ENCODE data around the gene PLVAP.
A peak's percentile ranks its signal among the peaks of the same experiment; 100 is the strongest.

The PLVAP gene

DNA sequence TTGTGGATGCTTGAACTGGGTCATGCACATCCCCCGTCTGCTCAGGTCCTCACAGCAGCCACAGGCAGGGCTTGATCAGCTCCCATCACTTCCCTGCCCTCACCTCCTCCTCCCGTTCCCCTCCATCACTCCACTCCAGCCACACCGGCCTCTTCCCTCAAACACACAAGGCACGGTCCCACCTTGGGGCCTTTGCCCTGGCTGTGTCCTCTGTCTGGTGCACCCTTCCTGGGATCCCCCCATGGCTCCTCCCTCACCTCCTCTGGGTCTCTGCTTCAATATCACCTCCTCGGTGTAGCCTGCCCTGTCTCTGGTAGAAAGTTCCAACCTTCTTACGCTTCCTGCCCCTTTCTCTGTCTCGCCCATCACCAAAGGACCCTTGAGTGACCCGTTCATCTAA is 23.8 kb downstream of the PLVAP start:
- DNase-seq, result no peak

DNA sequence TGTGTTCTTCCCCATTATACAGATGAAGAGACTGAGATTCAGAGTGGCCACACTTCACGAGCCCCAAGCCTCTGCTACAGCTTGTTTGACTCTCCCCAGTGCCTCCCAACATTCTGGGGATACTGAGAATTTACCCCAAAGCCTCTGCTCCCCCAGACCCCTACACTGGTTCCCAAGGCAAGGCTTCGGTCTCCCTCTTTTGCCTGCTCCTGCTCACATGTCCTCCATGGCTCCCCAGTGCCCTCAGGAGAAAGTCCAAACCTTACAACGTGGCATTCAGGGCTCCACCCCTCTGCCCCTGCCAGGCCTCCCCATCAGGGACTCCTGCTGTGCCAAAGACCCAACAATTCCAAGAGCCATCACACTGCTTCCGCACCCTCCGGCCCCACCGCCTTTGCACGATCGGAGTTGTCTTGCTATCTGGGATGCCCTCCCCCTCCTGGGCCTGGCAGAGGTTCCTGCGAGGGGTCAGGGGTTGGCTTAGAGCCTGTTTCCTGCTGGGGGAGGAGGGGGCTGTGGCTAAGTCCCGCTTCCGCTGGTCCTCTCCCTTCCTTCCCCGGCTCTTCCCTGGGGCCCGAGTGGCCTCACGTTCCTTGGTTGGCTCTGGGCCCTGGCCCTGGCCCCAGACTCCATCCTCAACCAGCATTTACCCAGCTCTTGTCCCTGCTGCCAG is 24.4 kb downstream of the PLVAP start:
- no peak for DNase-seq

DNA sequence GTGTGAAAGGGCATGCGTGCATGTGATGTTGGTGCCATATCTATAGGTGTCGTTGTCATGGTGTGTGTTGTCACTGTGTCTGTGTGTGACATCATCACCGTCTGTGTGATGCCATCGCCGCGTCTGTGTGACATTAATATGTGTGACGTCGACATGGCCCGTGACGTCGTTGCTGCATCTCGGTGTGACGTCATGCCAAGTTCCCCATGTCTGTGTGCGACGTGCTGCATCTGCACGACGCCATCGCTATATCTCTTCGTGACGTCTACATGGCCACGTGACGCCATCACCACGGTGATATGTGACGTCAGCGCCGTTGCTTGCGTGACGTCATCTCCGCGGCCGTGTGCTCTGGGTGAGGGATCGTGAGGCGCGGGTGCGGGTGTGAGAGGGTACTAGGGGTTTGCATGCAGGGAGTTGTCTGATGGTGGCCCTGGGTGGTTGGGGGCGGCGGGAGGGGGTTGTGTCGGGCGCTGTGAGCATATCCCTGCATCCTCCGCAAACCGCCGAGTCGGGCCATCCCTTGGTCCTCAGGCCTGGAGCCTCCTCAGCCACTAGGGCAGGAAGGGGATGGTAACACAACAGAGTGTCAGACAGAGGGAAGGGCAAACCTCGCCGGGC is 25.2 kb downstream of the PLVAP start:
- no peak for DNase-seq

DNA sequence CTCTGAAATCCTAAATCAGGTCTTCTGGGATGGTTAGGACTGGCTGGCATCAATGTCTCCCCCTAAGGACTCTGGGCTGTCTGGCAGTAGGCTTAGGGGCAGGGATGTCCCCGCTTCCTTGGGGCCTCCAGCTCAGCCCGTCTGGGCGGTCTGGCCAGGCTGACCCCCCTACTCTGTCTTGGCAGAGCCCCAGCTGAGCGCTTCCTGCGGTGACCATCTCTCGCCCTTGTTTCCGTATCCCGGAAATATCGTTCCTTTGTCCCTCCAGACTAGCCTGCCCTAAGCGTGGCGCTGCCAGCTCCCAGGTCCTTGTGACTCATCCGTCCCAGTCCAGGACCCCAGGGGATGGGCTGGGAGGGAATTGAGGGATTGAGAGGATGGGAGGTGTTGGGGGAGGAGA is 28.4 kb downstream of the PLVAP start:
- DNase-seq, result no peak

DNA sequence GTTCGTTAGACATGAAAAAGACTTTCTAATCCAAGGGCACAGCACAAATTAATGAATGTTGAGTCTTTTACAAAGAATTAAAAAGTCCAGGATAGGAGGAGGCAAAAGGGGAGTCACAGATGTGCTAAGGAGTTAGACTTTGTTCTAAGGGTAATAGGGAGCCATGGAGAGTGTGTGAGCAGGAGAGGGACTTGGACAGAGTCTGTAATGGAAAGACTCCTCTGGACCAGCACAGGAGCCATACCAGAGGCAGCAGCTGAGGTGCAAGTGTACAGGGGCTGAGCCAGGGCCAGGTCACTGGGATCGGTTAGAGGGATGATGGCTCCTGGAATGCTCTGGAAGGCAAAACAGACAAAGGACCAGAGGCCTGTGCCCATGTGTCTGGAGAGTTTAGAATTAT is 29.3 kb downstream of the PLVAP start:
- no peak for DNase-seq

DNA sequence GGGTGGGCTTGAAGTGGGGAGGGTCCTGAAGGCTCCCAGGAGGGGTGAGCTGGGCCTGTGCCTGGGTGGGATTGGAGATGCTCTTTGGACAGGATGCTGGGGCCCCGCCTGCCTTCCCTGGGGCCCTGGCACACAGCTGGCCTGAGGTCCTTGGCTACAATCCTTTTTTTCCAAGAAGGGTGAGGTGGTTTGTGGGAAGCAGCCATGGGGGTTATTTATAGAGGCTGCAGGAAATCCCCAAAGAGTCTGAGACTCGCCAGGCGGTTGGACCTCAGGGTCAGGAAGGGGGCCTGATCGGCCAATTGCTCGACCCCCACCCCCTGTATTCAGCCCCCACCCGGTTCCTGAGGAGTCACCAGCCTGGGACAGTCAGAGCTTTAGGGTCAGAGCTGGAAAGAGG is 29.8 kb downstream of the PLVAP start:
- DNase-seq, result no peak

DNA sequence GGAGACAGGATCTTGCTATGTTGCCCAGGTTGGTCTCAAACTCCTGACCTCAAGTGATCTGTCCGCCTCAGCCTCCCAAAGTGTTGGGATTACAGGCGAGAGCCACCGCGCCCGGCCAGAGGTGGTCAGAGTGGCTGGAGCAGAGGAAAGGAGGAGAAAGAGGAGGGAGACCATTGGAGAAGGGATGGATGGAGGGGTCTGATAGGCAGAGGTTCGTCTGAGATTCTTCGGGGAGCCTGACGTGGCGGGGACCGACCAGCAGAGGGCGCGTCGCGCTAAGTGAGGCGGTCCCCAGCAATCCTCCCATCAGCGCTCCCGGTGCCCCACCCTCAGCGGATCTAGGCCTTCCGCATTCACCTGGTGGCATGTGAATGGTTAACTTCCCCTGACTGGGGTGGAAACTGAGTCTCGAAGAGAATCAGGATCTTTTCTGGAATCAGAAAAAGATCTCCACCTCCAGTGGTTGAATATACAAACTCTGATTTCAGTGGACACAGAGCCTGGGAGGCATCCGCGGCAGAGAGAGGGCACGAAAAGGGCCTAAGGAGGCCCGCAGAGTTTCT is 31.0 kb downstream of the PLVAP start:
- no peak for DNase-seq

DNA sequence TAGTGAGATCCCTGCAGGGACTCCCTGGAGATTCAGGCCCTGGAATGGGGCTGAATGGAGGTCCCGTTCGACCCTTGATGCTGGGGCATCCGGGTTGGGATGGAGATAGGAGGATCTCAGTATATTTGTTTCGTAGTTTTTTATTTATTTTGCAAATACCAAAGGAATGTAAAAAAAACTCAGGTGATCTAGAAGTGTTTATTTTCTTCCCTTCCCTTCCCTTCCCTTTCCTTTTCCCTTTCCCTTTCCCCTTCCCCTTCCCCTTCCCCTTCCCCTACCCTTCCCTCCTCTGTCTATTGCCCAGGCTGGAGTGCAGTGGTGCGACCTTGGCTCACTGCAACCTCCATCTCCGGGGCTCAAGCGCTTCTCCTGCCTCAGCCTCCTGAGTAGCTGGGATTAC is 35.3 kb downstream of the PLVAP start:
- DNase-seq, result no peak

DNA sequence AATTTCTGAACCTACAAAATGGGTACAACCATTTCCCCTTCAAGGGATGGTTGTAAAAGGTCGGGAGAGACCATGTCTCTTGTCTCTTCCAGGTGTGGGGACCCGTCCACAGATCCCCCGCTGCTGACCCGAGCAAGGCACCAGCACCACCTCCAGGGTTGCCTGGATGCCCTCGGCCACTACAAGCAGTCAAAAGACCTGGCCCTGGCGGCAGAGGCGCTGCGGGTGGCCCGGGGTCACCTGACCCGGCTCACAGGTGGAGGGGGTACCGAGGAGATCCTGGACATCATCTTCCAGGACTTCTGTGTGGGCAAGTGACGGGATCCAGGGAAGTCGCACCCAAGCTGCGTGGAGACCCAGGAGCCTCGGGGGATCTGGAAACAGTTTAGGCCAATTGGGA is 35.8 kb downstream of the PLVAP start:
- no peak for DNase-seq

DNA sequence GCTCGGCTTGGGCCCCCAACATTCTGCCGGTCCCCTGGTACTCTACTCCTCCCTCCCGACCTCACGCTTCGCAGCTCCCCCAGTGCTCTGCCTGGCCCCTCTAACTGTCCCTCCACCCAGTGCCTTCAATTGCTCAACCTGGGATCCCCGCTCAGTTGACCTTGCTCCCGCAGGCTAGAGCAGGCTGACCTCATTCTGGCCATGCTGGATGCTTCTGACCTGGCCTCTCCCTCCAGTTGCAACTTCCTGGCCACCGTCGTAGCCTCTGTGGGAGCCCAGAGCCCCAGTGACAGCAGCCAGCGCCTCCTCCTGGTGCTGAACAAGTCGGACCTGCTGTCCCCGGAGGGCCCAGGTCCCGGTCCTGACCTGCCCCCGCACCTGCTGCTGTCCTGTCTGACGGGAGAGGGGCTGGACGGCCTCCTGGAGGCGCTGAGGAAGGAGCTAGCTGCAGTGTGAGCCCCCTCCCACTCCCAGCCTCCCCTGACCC is 36.2 kb downstream of the PLVAP start:
- DNase-seq, result no peak

DNA sequence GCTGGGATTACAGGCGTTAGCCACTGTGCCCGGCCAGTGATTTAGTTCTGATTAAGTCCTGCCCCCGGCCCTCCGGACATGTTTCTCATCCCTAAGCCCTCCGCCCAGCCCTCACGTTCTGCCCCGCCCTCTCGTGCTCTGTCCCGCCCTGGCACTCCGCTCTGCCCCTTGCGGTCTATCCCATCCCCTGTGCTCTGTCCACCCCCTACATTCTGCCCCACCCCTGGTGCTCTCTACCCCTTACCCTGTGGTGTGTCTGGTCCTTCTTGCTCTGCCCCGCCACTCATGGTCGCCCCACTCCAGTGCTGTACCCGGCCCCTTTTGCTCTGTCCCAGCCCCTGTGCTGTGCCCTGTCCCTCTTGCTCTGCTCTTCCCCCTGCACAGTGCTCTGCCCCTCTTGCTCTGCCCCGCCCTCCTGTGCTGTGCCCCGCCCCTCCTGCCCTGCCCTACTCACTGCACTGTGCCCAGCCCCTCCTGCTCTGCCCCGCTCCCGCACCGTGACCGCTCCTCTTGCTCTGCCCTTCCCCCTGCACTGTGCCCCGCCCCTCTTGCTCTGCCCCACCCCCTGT is 36.8 kb downstream of the PLVAP start:
- no peak for DNase-seq

DNA sequence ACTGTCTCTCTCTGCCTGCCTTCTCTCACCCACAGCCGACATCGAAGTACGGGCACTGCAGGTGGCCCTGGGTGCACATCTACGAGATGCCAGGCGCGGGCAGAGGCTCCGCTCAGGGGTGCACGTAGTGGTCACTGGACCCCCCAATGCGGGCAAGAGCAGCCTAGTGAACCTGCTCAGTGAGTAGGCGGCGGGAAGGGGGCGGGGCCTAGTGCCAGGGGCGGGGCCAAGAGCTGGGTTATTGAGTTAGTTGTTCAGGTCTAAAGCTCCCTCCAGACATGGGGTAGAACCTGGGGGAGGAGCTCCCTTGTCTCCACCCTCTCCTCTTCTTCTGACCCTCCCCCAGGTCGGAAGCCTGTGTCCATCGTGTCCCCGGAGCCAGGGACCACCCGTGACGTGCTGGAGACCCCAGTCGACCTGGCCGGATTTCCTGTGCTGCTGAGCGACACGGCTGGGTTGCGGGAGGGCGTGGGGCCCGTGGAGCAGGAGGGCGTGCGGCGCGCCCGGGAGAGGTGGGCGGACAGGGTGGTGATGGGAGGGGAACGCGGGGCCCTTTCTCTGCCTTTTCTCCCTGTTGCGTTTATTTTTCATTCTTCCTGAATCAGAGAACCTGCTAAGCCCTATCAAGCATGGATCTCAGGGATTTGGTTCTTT is 37.9 kb downstream of the PLVAP start:
- no peak for DNase-seq

DNA sequence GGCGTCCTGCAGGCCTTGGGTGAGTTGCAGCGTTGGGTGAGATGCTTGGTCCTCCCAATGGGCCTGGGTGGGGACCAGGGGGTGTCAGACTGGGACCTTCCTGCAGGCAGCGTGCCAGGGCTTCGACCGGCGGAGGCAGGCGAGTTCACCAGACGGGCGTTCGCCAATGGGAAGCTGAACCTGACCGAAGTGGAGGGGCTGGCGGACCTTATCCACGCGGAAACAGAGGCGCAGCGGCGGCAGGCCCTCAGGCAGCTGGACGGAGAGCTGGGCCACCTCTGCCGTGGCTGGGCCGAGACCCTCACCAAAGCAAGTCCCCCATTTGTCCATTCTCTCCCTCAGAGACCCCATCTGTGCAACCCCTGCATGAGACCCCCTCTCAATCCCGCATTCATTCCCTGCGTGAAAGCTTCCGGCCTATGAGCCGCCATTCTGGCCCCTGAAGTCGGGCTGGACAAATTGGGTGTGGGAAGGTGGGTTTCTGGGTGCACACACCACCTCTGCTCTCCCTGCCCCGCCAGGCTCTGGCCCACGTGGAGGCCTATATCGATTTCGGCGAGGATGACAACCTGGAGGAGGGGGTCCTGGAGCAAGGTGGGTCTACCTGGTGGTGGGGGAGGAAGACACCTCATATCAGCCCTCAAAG is 38.6 kb downstream of the PLVAP start:
- DNase-seq, result no peak

DNA sequence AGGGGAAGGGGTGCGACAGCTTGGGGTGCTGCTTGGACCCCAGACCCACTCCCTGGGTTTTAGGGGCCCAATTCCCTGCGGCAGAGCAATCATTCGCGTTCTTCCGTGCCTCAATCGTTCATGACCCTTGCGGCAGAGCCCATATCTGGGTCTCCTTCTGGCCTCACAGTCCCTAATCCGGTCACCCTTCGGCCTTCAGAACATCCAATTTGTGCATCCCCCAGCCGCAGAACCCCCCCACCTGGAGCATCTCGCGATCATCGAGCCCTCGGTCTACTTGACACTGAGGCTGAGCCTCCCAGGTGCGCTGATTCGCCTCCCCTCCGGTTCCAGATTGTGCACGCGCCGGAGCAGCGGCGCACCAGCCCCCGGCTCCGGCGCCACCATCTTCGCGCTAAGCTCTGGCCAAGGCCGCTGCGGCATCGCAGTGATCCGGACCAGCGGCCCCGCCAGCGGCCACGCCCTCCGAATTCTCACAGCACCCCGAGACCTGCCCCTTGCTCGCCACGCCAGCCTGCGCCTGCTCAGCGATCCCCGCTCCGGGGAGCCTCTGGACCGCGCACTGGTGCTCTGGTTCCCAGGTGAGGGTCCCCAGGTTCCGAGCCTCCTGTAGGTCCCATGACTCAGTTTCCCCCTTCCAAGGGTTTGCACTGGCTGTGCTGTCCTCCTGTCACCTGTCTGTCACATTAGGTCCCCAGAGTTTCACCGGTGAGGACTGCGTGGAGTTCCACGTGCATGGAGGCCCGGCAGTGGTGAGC is 39.3 kb downstream of the PLVAP start:
- DNase-seq, result no peak

DNA sequence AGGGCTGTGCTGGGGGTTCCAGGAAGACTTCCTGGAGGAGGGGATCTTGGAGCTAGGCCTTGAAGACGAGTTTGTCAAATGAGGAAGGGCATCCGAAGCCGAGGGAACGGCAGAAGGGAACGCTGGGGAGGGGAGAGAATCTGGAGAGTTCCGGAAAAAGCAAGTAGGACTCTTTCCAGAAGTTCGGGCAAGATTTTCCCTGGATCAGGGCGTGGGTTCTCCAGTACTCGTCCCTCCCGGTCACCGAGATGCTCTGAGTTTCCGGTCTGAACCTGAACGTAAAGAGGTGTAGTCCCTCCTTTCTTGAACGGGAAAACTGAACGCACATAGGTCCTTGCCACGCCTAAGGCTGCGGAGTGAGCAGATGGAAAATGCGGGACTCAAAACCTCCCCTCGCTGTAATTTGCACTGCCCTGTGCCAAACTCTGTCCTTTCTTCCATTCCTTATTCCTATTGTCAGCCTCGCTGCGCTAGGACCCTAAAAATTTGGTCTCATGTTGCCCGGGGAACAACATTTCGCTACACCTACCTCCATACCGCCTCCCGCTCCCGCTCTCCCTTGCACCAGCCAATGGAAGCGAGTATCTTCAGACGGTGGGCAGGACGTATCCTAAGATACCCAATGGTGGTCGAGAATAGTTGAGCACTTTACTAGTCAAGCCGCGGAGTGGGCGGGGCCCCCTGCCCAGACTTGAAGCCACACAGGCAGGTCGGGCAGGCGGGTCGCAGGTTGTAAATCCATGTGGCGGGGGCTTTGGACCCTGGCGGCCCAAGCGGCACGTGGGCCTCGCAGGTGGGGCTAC is 40.1 kb downstream of the PLVAP start, which contains the start of gene GTPBP3:
GTPBP3 (plus strand) TSS at position 682 of the 803 bp plus-strand sequence; CDS start at position 741, 59 bp downstream.
- peak; percentile 96 for DNase-seq

DNA sequence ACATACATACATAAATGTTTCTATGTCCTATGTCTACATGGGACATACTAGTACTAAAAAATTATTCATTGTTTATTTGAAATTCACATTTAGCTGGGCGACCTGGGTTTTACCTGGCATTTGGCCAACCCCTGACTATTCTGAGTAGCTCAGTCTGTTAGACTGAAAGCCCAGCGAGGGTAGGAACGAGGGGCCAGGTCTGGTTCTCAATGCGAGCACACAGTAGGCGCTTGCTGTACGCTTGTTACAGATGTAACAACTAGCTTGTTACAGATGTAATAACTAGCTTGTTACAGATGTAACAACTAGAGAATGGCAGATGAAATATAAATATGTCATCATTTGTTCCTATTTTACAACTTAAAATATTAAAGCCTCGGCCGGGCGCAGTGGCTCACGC is 41.6 kb downstream of the PLVAP start:
- no peak for DNase-seq

DNA sequence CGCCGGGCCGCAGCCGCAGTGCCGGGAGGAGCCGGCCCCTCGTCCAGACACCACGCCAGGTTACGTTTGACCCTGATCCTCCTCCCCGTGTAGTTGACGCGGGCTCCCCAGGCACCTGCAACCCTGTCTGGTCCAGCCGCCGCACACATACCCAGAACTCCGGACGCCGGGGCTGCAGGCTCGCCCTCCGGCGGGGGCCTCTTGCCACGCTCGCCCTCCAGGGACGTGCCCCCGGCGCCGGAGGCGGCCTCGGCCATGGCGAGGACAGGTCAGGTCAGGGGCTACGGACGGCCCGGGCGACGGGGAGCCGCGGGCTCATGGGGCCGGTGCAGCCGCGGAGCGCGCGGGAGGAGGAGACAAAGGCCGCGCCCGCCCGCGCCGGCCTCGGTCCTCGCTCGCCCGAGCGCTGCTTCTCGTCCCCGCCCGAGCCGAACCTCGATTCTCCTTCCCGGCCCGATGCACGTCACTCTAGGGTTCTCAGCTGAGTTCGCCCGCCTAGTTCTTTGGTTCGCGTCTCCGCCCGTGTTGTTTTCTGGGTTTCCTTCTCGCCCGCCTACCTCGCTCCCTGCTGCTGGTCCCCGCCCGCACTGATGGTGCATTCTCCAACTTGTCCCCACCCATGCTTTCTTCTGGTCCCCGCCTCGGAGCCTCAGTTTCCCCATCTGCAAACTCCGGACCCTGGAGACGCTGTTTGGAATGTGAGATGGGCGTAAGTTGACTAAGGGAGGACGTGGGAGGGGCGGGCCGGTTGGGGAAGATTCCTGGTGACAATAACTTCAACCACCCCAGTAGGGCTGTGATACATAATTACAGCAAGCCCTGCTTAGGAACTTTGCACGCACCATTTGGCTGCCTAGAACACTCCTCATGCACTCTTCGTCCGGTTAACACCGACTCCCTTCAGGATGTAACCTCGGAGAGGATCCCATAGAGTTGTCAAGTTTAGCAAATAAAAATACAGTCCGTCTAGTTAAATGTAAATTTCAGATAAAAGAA is 42.4 kb downstream of the PLVAP start, which contains the start of gene ANO8:
ANO8 (minus strand) TSS at position 442 of the 996 bp plus-strand sequence; CDS start at position 257, 185 bp downstream.
- DNase-seq, result peak; percentile 70

DNA sequence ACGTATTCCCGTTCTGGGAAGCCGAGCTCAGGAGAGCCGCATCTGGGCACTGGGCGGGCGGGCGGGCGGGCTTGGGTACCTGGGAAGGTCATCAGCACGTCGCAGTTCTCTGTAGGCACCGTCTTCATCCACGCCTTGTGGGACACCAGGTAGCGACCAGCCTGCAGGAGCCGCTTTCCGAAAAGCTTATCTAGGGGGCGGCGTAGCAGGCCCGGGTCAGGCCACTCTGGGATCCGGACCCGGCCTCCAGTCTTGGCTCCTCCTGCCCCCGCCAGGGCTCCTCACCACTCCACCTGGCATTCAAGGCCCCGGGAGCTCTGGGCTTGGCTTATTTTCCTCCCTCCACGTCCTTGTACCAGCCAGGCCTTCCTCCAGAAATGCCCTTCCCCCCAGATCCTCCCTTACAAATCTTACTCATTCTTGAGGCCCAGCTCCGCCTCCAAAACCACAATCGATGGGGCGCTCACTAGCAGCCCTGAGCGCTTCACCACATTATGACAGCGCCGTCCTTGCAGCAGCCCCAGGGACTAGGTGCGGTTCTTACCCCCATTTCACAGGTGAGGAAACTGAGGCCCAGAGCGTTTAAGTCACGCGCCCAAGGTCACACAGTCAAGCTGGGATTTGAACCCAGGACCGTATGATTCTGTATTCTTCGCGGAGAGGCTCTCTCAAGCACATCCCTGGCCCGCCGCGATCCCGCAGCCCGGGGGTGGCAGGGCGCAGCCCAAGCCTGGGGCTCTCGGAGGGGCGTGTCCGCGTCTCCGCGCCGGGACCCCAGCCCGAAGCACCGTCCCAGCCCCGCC is 43.3 kb downstream of the PLVAP start:
- DNase-seq, result no peak

All from NCI-H2081 treated with DMSO at 0.1 percent for 48 hours (cell line).